ENCODE data around the gene PRDX1. TPM values are rescaled to one million over a fixed set of nuclear protein-coding genes. Genes with fewer than 3 reads are reported as not detected.

The PRDX1 gene
- total and polyA plus RNA-seq, 2 of the 13 experiments (the other 11 are each of a cell fraction or from before 2014, with no cell fraction given) = 761 to 1,898 TPM

- TF ChIP-seq, protein P1, sequence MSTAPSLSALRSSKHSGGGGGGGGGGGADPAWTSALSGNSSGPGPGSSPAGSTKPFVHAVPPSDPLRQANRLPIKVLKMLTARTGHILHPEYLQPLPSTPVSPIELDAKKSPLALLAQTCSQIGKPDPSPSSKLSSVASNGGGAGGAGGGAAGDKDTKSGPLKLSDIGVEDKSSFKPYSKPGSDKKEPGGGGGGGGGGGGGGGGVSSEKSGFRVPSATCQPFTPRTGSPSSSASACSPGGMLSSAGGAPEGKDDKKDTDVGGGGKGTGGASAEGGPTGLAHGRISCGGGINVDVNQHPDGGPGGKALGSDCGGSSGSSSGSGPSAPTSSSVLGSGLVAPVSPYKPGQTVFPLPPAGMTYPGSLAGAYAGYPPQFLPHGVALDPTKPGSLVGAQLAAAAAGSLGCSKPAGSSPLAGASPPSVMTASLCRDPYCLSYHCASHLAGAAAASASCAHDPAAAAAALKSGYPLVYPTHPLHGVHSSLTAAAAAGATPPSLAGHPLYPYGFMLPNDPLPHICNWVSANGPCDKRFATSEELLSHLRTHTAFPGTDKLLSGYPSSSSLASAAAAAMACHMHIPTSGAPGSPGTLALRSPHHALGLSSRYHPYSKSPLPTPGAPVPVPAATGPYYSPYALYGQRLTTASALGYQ (CRISPR knock-in tag; IDR thresholded peaks at IDR 0.05) = peak; percentile 81
- TF ChIP-seq ATF2 (CRISPR knock-in tag; IDR thresholded peaks at IDR 0.05) (peak; percentile 94), DDIT3 (CRISPR knock-in tag; IDR thresholded peaks at IDR 0.05) (0 out of 2 replicates have a peak, but pooled peaks have one; percentile 65), HNRNPK (IDR thresholded peaks at IDR 0.05; ENCODE audit: low read depth, low read length, poor library complexity, severe bottlenecking) (peak; percentile 52), ZNF7 (CRISPR knock-in tag; IDR thresholded peaks at IDR 0.05) (peak; percentile 30; the same call in 1 of the 2 replicates), ZNF20 (CRISPR knock-in tag; IDR thresholded peaks at IDR 0.05) (no peak), SP1 (IDR thresholded peaks at IDR 0.05) (peak; percentile 80), SP1 (CRISPR knock-in tag; IDR thresholded peaks at IDR 0.05) (peak; percentile 77), ZNF24 (IDR thresholded peaks at IDR 0.05) (no peak), CBFB (CRISPR knock-in tag; IDR thresholded peaks at IDR 0.05) (peak; percentile 83; the same call in 1 of the 2 replicates), STAT6 (CRISPR knock-in tag; IDR thresholded peaks at IDR 0.05; ENCODE audit: borderline replicate concordance) (no peak; the same call in none of the 2 replicates), ARNT2 (CRISPR knock-in tag; IDR thresholded peaks at IDR 0.05; ENCODE audit: low read depth) (peak; percentile 99), ZNF672 (CRISPR knock-in tag; IDR thresholded peaks at IDR 0.05) (no peak), GPBP1L1 (CRISPR knock-in tag; IDR thresholded peaks at IDR 0.05) (no peak), ZNF75D (CRISPR knock-in tag; IDR thresholded peaks at IDR 0.05; ENCODE audit: borderline replicate concordance) (peak; percentile 85; the same call in 1 of the 2 replicates), U2AF1 (optimal IDR thresholded peaks at IDR 0.05; ENCODE audit: low read depth, low read length) (peak; percentile 96), ZNF329 (CRISPR knock-in tag; IDR thresholded peaks at IDR 0.05; ENCODE audit: low read depth) (0 out of 2 replicates have a peak, but pooled peaks have one; percentile 62), ZNF703 (CRISPR knock-in tag; IDR thresholded peaks at IDR 0.05; ENCODE audit: borderline replicate concordance) (no peak), ZNF766 (CRISPR knock-in tag; IDR thresholded peaks at IDR 0.05; ENCODE audit: borderline replicate concordance) (peak; percentile 89)
These were observed at the start of gene PRDX1 (continued) for GRCh38 chr1:45521413-45522323.

Data from HepG2 (cell line).